SU-DHL-6 (cell line): ENCODE data around the gene THSD7A.

Experiments
- H2AFZ ChIP-seq: fragments of 200-600 bp; sonication (generic); 2 replicates; pipeline ENCODE4 v1.6.1; 2014; ENCODE audit warnings: low read depth, mild to moderate bottlenecking, moderate library complexity, mixed read lengths, antibody characterized with exemption, low read length; ENCODE audit not compliant: severe bottlenecking
- H3F3A ChIP-seq: fragments of 200-600 bp; shearing (Covaris generic); 2 replicates; pipeline ENCODE4 v1.6.0; 2016; ENCODE audit warnings: antibody characterized with exemption, mild to moderate bottlenecking; ENCODE audit not compliant: insufficient read depth
- H3K27ac ChIP-seq: fragments of 200-600 bp; sonication (generic); 2 replicates; pipeline ENCODE4 v1.5.1; 2016; ENCODE audit warnings: low read depth, mild to moderate bottlenecking, low read length, moderate library complexity, mixed read lengths
- H3K27me3 ChIP-seq: fragments of 200-600 bp; sonication (generic), shearing (Covaris generic); 2 replicates; pipeline ENCODE4 v1.6.0; 2014; ENCODE audit warnings: mild to moderate bottlenecking, low read length
- H3K36me3 ChIP-seq: fragments of 200-600 bp; sonication (generic); 2 replicates; pipeline ENCODE4 v1.6.1; 2014; ENCODE audit warnings: mild to moderate bottlenecking, low read length, mixed read lengths
- H3K4me2 ChIP-seq: fragments of 300-600, 200-600 bp; shearing (Covaris generic), sonication (generic); 2 replicates; pipeline ENCODE4 v1.6.0; 2014; ENCODE audit warnings: low read length, low read depth, mild to moderate bottlenecking; ENCODE audit not compliant: poor library complexity, severe bottlenecking
- H3K4me3 ChIP-seq: fragments of 200-600 bp; sonication (generic); 2 replicates; pipeline ENCODE4 v1.5.1; 2014; ENCODE audit warnings: antibody characterized with exemption, low read length, mild to moderate bottlenecking, mixed read lengths; ENCODE audit not compliant: insufficient read depth, poor library complexity, severe bottlenecking
- H3K79me2 ChIP-seq: fragments of 200-600 bp; sonication (generic); 2 replicates; pipeline ENCODE4 v1.6.1; 2014; ENCODE audit warnings: mild to moderate bottlenecking, low read length, moderate library complexity; ENCODE audit not compliant: insufficient read depth
- H3K9ac ChIP-seq: fragments of 200-600 bp; sonication (generic); 2 replicates; pipeline ENCODE4 v1.7.0; 2014; ENCODE audit warnings: mild to moderate bottlenecking, low read length
- H3K9me2 ChIP-seq: fragments of 200-600 bp; sonication (generic); replicated peaks from 2 replicates; pipeline ENCODE4 v1.6.1; 2014; ENCODE audit warnings: low read length; ENCODE audit not compliant: insufficient read depth
- H3K9me3 ChIP-seq: fragments of 200-600 bp; sonication (generic); 2 replicates; pipeline ENCODE4 v1.6.1; 2014; ENCODE audit warnings: low read length, mixed read lengths; ENCODE audit not compliant: insufficient read depth
- H4K20me1 ChIP-seq: fragments of 200-600 bp; sonication (generic); 2 replicates; pipeline ENCODE4 v1.6.1; 2014; ENCODE audit warnings: low read depth, mild to moderate bottlenecking, antibody characterized with exemption, low read length, moderate library complexity, mixed read lengths
- EZH2phosphoT487 ChIP-seq: fragments of 200-600 bp; sonication (generic), shearing (Covaris generic); conservative IDR thresholded peaks from 2 replicates; pipeline ENCODE4 v1.6.1; 2018; ENCODE audit warnings: mild to moderate bottlenecking, antibody characterized with exemption, low read length, moderate library complexity, mixed read lengths
- TF ChIP-seq, protein P1 (sequence below): fragments of 200-600 bp; sonication (generic); IDR thresholded peaks from one replicate; pipeline ENCODE4 v1.5.1; 2017; ENCODE audit warnings: antibody characterized with exemption, mild to moderate bottlenecking, low read length, moderate library complexity; ENCODE audit not compliant: insufficient read depth, poor library complexity, severe bottlenecking

Gene THSD7A

DNA sequence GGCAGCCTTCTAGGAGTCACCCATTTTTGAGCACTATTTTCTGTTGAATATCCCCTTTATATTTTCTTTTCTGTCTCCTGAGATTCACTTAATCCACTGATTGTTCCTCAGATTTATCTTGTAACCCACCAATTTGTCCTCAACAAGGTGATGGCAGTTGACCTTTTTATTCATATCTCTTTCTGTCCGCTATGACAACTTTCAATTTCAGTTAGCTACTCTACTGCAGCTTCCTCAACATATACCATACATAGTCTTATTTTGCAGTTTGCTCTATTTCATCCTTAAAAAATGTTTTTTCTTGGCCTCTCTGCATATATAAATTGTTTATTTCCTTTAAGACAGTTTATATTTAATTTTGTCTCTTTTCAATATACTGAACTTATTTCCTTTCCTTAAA, 101.3 kb downstream of the THSD7A start:
- no peak overlapping the region for H3K27ac ChIP-seq
- H3K79me2 ChIP-seq: no peaks in the 10 kb centered on the region
- H3K4me2 ChIP-seq: no peak overlapping the region
- no peaks in the 10 kb centered on the region for H3K9me2 ChIP-seq
- H2AFZ ChIP-seq: no peak overlapping the region
- H3K4me3 ChIP-seq: no peak overlapping the region
- H3K9me3 ChIP-seq: no peaks in the 10 kb centered on the region
- H3K9ac ChIP-seq: no peak overlapping the region
- H3K27me3 ChIP-seq: no peaks in the 10 kb centered on the region
- no peaks in the 10 kb centered on the region; the same call in 1 of the 2 replicates for H4K20me1 ChIP-seq
- no peaks in the 10 kb centered on the region for H3F3A ChIP-seq
- no peak for TF ChIP-seq EZH2phosphoT487
- TF ChIP-seq, protein P1, sequence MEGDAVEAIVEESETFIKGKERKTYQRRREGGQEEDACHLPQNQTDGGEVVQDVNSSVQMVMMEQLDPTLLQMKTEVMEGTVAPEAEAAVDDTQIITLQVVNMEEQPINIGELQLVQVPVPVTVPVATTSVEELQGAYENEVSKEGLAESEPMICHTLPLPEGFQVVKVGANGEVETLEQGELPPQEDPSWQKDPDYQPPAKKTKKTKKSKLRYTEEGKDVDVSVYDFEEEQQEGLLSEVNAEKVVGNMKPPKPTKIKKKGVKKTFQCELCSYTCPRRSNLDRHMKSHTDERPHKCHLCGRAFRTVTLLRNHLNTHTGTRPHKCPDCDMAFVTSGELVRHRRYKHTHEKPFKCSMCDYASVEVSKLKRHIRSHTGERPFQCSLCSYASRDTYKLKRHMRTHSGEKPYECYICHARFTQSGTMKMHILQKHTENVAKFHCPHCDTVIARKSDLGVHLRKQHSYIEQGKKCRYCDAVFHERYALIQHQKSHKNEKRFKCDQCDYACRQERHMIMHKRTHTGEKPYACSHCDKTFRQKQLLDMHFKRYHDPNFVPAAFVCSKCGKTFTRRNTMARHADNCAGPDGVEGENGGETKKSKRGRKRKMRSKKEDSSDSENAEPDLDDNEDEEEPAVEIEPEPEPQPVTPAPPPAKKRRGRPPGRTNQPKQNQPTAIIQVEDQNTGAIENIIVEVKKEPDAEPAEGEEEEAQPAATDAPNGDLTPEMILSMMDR: no peak
- no peaks in the 10 kb centered on the region for H3K36me3 ChIP-seq

DNA sequence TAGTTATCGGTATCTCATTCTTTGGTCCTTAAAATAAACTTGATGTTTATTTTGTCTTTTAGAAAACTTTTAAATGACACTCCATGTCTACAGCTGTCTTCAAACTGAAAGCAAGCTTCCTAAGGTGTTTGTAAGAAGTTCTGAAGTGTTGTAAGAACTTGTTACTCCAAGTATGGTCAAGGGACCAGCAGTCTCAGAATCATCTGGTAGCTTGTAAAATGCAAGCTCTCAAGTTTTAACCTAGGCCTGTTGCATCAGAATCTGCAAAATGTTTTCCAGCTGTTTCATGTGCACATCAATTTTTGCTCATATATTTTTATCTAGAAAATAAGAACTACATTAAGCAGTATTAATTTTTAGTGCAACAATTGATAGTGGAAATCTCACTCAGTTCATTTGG, 104.1 kb downstream of the THSD7A start:
- H3K9me2 ChIP-seq: no peaks in the 10 kb centered on the region
- no peak overlapping the region for H3K4me2 ChIP-seq
- no peak overlapping the region for H3K4me3 ChIP-seq
- TF ChIP-seq EZH2phosphoT487: no peak
- TF ChIP-seq, protein P1: no peak
- H3K27ac ChIP-seq: no peak overlapping the region
- H3K27me3 ChIP-seq: no peaks in the 10 kb centered on the region
- no peak overlapping the region for H2AFZ ChIP-seq
- no peaks in the 10 kb centered on the region for H3K79me2 ChIP-seq
- H3K9me3 ChIP-seq: no peaks in the 10 kb centered on the region
- H3F3A ChIP-seq: no peaks in the 10 kb centered on the region
- H3K9ac ChIP-seq: no peak overlapping the region
- no peaks in the 10 kb centered on the region for H4K20me1 ChIP-seq
- H3K36me3 ChIP-seq: no peaks in the 10 kb centered on the region

DNA sequence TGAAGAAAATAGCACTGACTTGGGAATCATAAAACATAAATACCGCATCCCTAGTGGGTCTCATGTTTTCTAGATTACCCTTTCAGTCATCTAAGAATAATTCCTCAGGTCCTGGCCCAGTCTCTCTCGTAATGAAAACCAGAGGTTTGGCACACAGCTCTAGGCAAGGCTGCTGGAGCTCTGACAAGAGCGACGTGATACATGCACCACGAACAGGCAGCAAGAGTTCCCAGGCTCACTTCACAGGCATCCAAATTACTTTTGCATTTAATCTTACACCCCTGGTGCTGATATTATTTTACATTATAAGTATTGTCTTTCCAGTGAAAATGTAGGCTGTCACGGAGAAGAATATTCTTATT, 105.2 kb downstream of the THSD7A start:
- Histone ChIP-seq H4K20me1 (no peaks in the 10 kb centered on the region), H3K9me3 (no peaks in the 10 kb centered on the region), H2AFZ (no peak overlapping the region), H3K9ac (no peak overlapping the region), H3K4me3 (no peak overlapping the region), H3K27me3 (no peaks in the 10 kb centered on the region), H3K27ac (no peak overlapping the region), H3K9me2 (no peaks in the 10 kb centered on the region), H3F3A (no peaks in the 10 kb centered on the region), H3K4me2 (no peak overlapping the region), H3K79me2 (no peaks in the 10 kb centered on the region), H3K36me3 (no peaks in the 10 kb centered on the region)
- TF ChIP-seq EZH2phosphoT487: no peak
- TF ChIP-seq, protein P1: no peak
